HepG2 (cell line): ENCODE data around the gene TSPYL4. TPM values are rescaled to one million over a fixed set of nuclear protein-coding genes. Genes with fewer than 3 reads are reported as not detected.

Source experiments
- IKZF4 ChIP-seq: sonication (generic); formaldehyde crosslinking; IDR thresholded peaks from 2 replicates; pipeline ENCODE4 v1.5.1; 2020; ENCODE audit warnings: borderline replicate concordance, mild to moderate bottlenecking, low read depth, missing genetic modification reagents; ENCODE audit errors: not compliant biosample characterization
- KDM2A ChIP-seq: sonication (generic); formaldehyde crosslinking; IDR thresholded peaks from 2 replicates; pipeline ENCODE4 v1.4.0; 2020; ENCODE audit warnings: low read depth, missing genetic modification reagents, borderline replicate concordance
- KLF16 ChIP-seq, 2 experiments: sonication (generic) in 1 of 2; formaldehyde crosslinking in 1 of 2; IDR thresholded peaks; 2 replicates each; pipeline versions ENCODE4 v1.6.1 to v1.8.0; 2016 to 2023; ENCODE audit warnings: missing genetic modification reagents in 2 of 2, missing compliant biosample characterization in 1 of 2
- MXD4 ChIP-seq: IDR thresholded peaks from 2 replicates; pipeline ENCODE4 v1.6.1; 2016; ENCODE audit warnings: mild to moderate bottlenecking, missing biosample characterization, missing genetic modification reagents
- MYNN ChIP-seq: sonication (generic); formaldehyde crosslinking; IDR thresholded peaks from 2 replicates; pipeline ENCODE4 v1.4.0; 2020; ENCODE audit warnings: mild to moderate bottlenecking, low read depth, missing genetic modification reagents
- PHF20 ChIP-seq: sonication (generic); formaldehyde crosslinking; IDR thresholded peaks from 2 replicates; pipeline ENCODE4 v1.5.0; 2020; ENCODE audit warnings: mild to moderate bottlenecking, missing genetic modification reagents
- RBM22 ChIP-seq: fragments of 200-400 bp; formaldehyde crosslinking; optimal IDR thresholded peaks from 2 replicates; pipeline ENCODE3; 2017; ENCODE audit warnings: mild to moderate bottlenecking, low read length, moderate library complexity
- SALL1 ChIP-seq: sonication (generic); formaldehyde crosslinking; IDR thresholded peaks from 2 replicates; pipeline ENCODE4 v1.8.0; 2022; ENCODE audit warnings: mild to moderate bottlenecking, missing genetic modification reagents
- XRCC5 ChIP-seq: fragments of 200-400 bp; formaldehyde crosslinking; optimal IDR thresholded peaks from 2 replicates; pipeline ENCODE3; 2017; ENCODE audit warnings: mild to moderate bottlenecking, low read length
- ZKSCAN8 ChIP-seq: IDR thresholded peaks from 2 replicates; pipeline ENCODE4 v1.6.1; 2016; ENCODE audit warnings: borderline replicate concordance, missing genetic modification reagents, missing compliant biosample characterization
- ZNF17 ChIP-seq: sonication (generic); formaldehyde crosslinking; IDR thresholded peaks from 2 replicates; pipeline ENCODE4 v1.5.0; 2020; ENCODE audit warnings: mild to moderate bottlenecking, missing genetic modification reagents
- polyA plus RNA-seq, 8 experiments: library from polyadenylated mRNA; depleted of rRNA in 3 of 8; stranded (reverse) in 7 of 8; unstranded in 1 of 8; fragments of >200 nt; fragmentation: Illumina TruSeq in 4 of 8; extraction: Trizol in 4 of 8; gene quantifications; 2 replicates each; pipeline versions ENCODE4 v1.2.1 to v1.2.3, GENCODE V29; 2011 to 2016; ENCODE audit warnings: low read depth in 4 of 8, missing spikeins in 1 of 8, mixed read lengths in 1 of 8; ENCODE audit not compliant: insufficient read depth in 1 of 8
- total RNA-seq, 5 experiments: library from RNA; depleted of rRNA; stranded (reverse); fragments of >200 nt; fragmentation: Illumina TruSeq; extraction: Trizol; gene quantifications; 2 replicates each; pipeline ENCODE4 v1.2.3, GENCODE V29; 2016; ENCODE audit warnings: low read depth in 1 of 5
- TF ChIP-seq, protein P1 (sequence below): sonication (generic); formaldehyde crosslinking; IDR thresholded peaks from 2 replicates; pipeline ENCODE4 v1.4.0; 2020; ENCODE audit warnings: missing genetic modification reagents, mild to moderate bottlenecking, borderline replicate concordance
- TF ChIP-seq, protein P2 (sequence below): sonication (generic); formaldehyde crosslinking; IDR thresholded peaks from 2 replicates; pipeline ENCODE4 v1.4.0; 2020; ENCODE audit warnings: missing genetic modification reagents
- TF ChIP-seq, protein P3 (sequence below): sonication (generic); formaldehyde crosslinking; IDR thresholded peaks from 2 replicates; pipeline ENCODE4 v1.4.0; 2020; ENCODE audit warnings: missing genetic modification reagents
- TF ChIP-seq, protein P4 (sequence below): IDR thresholded peaks from 2 replicates; pipeline ENCODE4 v1.6.1; 2016; ENCODE audit warnings: missing genetic modification reagents, missing compliant biosample characterization
- TF ChIP-seq, protein P5 (sequence below): sonication (generic); formaldehyde crosslinking; conservative IDR thresholded peaks from 2 replicates; pipeline ENCODE4 v1.8.0; 2022; ENCODE audit warnings: missing genetic modification reagents
- TF ChIP-seq, protein P6 (sequence below): sonication (generic); formaldehyde crosslinking; IDR thresholded peaks from 2 replicates; pipeline ENCODE4 v1.4.0; 2020; ENCODE audit warnings: missing genetic modification reagents

Gene TSPYL4
- total and polyA plus RNA-seq, 2 of the 13 experiments (the other 11 are each of a cell fraction or from before 2014, with no cell fraction given): 18.0 to 19.7 TPM

DNA sequence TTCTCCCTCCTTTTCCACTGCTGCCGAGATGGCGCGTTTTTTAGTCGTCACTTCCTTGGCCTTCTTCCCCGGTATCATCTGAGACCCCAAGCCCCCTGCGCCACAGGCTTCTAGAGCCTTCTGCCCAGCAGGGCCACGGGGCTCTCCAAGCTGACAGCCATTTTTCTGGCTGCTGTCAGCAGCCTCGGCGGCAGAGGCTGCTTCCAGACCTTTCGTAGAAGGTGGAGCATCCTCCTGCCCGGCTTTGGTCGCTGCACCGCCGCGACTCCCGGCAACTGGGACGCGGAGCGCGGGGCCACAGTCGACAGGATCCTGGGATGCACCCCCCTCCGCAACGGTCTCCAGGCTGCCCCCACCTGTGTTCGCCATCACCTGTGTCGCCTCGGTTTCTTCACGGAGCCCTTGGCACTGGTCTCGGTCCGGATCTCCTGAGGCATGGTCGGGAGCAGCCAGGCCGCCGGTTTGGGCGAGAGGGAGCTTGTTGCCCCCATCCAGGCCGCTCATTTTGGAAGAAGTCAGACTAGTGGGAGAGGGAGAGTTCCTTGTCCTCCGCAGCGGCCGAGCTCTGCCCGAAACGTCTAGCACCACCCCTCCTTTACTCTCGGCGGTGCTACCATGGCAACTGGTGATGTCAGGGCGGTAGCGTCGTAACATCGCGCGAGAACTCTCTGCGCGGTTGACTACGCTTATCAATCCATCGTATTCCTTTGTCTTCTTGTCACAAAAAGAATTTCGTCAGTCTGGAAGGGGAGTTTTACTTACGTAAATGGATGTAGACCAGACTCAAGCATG, at the start of gene TSPYL4 (continued):
- TF ChIP-seq PHF20 (peak; percentile 75), IKZF4 (CRISPR knock-in tag) (peak; percentile 88), ZKSCAN8 (CRISPR knock-in tag) (0 out of 2 replicates have a peak, but pooled peaks have one; percentile 14), KDM2A (peak; percentile 56; the same call in 1 of the 2 replicates), ZNF17 (CRISPR knock-in tag) (no peak), MYNN (CRISPR knock-in tag) (no peak), RBM22 (peak; percentile 93), MXD4 (peak; percentile 46), XRCC5 (peak; percentile 70), SALL1 (0 out of 2 replicates have a peak, but pooled peaks have one; percentile 56), KLF16 (CRISPR knock-in tag; IDR thresholded peaks at IDR 0.05) (peak in 1 of 2 experiments; percentile 69; a peak in 1 of 4 replicates)
- TF ChIP-seq, protein P1, sequence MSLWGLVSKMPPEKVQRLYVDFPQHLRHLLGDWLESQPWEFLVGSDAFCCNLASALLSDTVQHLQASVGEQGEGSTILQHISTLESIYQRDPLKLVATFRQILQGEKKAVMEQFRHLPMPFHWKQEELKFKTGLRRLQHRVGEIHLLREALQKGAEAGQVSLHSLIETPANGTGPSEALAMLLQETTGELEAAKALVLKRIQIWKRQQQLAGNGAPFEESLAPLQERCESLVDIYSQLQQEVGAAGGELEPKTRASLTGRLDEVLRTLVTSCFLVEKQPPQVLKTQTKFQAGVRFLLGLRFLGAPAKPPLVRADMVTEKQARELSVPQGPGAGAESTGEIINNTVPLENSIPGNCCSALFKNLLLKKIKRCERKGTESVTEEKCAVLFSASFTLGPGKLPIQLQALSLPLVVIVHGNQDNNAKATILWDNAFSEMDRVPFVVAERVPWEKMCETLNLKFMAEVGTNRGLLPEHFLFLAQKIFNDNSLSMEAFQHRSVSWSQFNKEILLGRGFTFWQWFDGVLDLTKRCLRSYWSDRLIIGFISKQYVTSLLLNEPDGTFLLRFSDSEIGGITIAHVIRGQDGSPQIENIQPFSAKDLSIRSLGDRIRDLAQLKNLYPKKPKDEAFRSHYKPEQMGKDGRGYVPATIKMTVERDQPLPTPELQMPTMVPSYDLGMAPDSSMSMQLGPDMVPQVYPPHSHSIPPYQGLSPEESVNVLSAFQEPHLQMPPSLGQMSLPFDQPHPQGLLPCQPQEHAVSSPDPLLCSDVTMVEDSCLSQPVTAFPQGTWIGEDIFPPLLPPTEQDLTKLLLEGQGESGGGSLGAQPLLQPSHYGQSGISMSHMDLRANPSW (CRISPR knock-in tag): no peak
- TF ChIP-seq, protein P2, sequence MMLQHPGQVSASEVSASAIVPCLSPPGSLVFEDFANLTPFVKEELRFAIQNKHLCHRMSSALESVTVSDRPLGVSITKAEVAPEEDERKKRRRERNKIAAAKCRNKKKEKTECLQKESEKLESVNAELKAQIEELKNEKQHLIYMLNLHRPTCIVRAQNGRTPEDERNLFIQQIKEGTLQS: peak; percentile 11; the same call in 1 of the 2 replicates
- TF ChIP-seq, protein P3, sequence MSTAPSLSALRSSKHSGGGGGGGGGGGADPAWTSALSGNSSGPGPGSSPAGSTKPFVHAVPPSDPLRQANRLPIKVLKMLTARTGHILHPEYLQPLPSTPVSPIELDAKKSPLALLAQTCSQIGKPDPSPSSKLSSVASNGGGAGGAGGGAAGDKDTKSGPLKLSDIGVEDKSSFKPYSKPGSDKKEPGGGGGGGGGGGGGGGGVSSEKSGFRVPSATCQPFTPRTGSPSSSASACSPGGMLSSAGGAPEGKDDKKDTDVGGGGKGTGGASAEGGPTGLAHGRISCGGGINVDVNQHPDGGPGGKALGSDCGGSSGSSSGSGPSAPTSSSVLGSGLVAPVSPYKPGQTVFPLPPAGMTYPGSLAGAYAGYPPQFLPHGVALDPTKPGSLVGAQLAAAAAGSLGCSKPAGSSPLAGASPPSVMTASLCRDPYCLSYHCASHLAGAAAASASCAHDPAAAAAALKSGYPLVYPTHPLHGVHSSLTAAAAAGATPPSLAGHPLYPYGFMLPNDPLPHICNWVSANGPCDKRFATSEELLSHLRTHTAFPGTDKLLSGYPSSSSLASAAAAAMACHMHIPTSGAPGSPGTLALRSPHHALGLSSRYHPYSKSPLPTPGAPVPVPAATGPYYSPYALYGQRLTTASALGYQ: no peak
- TF ChIP-seq, protein P4, sequence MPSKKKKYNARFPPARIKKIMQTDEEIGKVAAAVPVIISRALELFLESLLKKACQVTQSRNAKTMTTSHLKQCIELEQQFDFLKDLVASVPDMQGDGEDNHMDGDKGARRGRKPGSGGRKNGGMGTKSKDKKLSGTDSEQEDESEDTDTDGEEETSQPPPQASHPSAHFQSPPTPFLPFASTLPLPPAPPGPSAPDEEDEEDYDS: peak; percentile 85
- TF ChIP-seq, protein P5, sequence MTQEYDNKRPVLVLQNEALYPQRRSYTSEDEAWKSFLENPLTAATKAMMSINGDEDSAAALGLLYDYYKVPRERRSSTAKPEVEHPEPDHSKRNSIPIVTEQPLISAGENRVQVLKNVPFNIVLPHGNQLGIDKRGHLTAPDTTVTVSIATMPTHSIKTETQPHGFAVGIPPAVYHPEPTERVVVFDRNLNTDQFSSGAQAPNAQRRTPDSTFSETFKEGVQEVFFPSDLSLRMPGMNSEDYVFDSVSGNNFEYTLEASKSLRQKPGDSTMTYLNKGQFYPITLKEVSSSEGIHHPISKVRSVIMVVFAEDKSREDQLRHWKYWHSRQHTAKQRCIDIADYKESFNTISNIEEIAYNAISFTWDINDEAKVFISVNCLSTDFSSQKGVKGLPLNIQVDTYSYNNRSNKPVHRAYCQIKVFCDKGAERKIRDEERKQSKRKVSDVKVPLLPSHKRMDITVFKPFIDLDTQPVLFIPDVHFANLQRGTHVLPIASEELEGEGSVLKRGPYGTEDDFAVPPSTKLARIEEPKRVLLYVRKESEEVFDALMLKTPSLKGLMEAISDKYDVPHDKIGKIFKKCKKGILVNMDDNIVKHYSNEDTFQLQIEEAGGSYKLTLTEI (CRISPR knock-in tag): no peak
- TF ChIP-seq, protein P6, sequence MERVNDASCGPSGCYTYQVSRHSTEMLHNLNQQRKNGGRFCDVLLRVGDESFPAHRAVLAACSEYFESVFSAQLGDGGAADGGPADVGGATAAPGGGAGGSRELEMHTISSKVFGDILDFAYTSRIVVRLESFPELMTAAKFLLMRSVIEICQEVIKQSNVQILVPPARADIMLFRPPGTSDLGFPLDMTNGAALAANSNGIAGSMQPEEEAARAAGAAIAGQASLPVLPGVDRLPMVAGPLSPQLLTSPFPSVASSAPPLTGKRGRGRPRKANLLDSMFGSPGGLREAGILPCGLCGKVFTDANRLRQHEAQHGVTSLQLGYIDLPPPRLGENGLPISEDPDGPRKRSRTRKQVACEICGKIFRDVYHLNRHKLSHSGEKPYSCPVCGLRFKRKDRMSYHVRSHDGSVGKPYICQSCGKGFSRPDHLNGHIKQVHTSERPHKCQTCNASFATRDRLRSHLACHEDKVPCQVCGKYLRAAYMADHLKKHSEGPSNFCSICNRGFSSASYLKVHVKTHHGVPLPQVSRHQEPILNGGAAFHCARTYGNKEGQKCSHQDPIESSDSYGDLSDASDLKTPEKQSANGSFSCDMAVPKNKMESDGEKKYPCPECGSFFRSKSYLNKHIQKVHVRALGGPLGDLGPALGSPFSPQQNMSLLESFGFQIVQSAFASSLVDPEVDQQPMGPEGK: peak; percentile 73; the same call in 1 of the 2 replicates
